ENCODE data around the gene PRICKLE2. TPM values are rescaled to one million over a fixed set of nuclear protein-coding genes. Genes with fewer than 3 reads are reported as not detected.

PRICKLE2 gene
- total RNA-seq, 1 experiment from 2014 or later, result 3.2 TPM

GRCh38 chr3:64262574-64263114, 37.4 kb upstream of the PRICKLE2 start:
- Histone ChIP-seq H2BK15ac (ENCODE audit: low read depth, low read length) (no peak overlapping the region), H3T11ph (ENCODE audit: low read length) (no peak overlapping the region), H2AFZ (ENCODE audit: low read length) (no peak overlapping the region), H4K91ac (ENCODE audit: insufficient read length, low read depth, low read length) (no peak overlapping the region), H3K18ac (ENCODE audit: insufficient read length, low read depth, low read length) (no peak overlapping the region), H3K9me3 (ENCODE audit: control insufficient read depth, low read depth, low read length) (no peaks in the 10 kb centered on the region), H2AK5ac (ENCODE audit: insufficient read length, low read length) (no peak overlapping the region), H4K8ac (replicated peaks; ENCODE audit: insufficient read length, low read depth, low read length) (no peak overlapping the region), H3K4ac (ENCODE audit: low read depth, low read length) (no peak overlapping the region), H3K56ac (ENCODE audit: insufficient read length, low read depth, low read length) (no peak overlapping the region), H3K4me2 (ENCODE audit: insufficient read depth, insufficient read length, low read length) (no peak overlapping the region), H2BK12ac (ENCODE audit: insufficient read length, low read depth, low read length) (no peak overlapping the region), H2BK120ac (ENCODE audit: low read depth, low read length, poor library complexity, severe bottlenecking) (no peak overlapping the region), H3K23me2 (ENCODE audit: insufficient read length, low read depth, low read length, poor library complexity, severe bottlenecking) (peaks cover 3% of the 10 kb centered on the region), H4K5ac (ENCODE audit: insufficient read length, low read depth, low read length) (no peak overlapping the region), H3K79me1 (ENCODE audit: insufficient read depth, low read depth, low read length, poor library complexity, severe bottlenecking) (no peaks in the 10 kb centered on the region), H3K79me2 (ENCODE audit: insufficient read depth, low read length) (no peaks in the 10 kb centered on the region), H3K9ac (ENCODE audit: extremely low read depth, insufficient read length, low read length) (no peak overlapping the region), H3K4me1 (ENCODE audit: insufficient read depth, low read length) (0 out of 2 replicates have a peak, but pooled peaks cover 2% of the 10 kb centered on the region), H3K14ac (ENCODE audit: insufficient read depth, low read length) (no peak overlapping the region), H3K23ac (ENCODE audit: insufficient read length, low read depth, low read length) (no peak overlapping the region), H3K27ac (ENCODE audit: insufficient read length, low read depth, low read length) (no peak overlapping the region), H3K27me3 (ENCODE audit: insufficient read depth, low read length) (no peaks in the 10 kb centered on the region), H2BK20ac (ENCODE audit: low read depth, low read length, poor library complexity, severe bottlenecking) (no peak overlapping the region), H4K20me1 (ENCODE audit: control insufficient read depth, insufficient read depth, insufficient read length) (no peaks in the 10 kb centered on the region), H2BK5ac (ENCODE audit: insufficient read length, low read length) (no peak overlapping the region)
- Mint-ChIP-seq H3K4me3 (no peak overlapping the region), H3K27me3 (ENCODE audit: low read depth) (peaks cover 3% of the 10 kb centered on the region), H3K9me3 (no peaks in the 10 kb centered on the region; a peak in 1 of 5 replicates), H3K27ac (no peak overlapping the region; a peak in 1 of 7 replicates), H3K4me1 (peaks cover 17 to 24% of the 10 kb centered on the region in 2 experiments), H3K36me3 (ENCODE audit: insufficient read depth in 1 of 3, low read depth in 3 of 3) (no peaks in the 10 kb centered on the region)
- TF ChIP-seq CTCF (conservative IDR thresholded peaks at IDR 0.05), result peak; percentile 57
- no peak for DNase-seq
- no CpG with 5 or more reads among the region's 4 CpGs for WGBS (ENCODE audit: extremely low coverage, insufficient read length, low lambda C conversion rate)
